Endothelial cell of umbilical vein (primary cell): ENCODE measurements around the gene NRXN3. TPM values are rescaled to one million over a fixed set of nuclear protein-coding genes. Genes with fewer than 3 reads are reported as not detected.

ENCODE experiments used
- BruUV-seq: library from RNA; stranded (reverse); fragments of 400-500 nt; replicated peaks from 2 replicates; lab custom pipeline; 2021; lab: Mats Ljungman, UMichigan
- CTCF ChIA-PET: fragments of 300-600, 350-600 bp; sonication (Branson Sonifier 250); formaldehyde crosslinking; loops from one replicate; lab custom pipeline; 2021; ENCODE audit warnings: antibody characterized with exemption, inconsistent platforms; lab: Charles Lee
- POLR2A ChIA-PET: fragments of 300-600, 350-600 bp; sonication (Branson Sonifier 250); formaldehyde crosslinking; loops from one replicate; lab custom pipeline; 2021; ENCODE audit warnings: antibody characterized with exemption, inconsistent platforms; lab: Charles Lee
- DNase-seq: peaks from one replicate; pipeline ENCODE4 v3.0.0-alpha.2; 2011; ENCODE audit warnings: low read depth, low spot score
- FAIRE-seq: peaks from 2 replicates; lab custom pipeline; 2011; peaks lifted over from hg19 to GRCh38; lab: Jason Lieb, UNC
- H2AFZ ChIP-seq: 2 replicates; pipeline ENCODE4 v1.6.0; 2012; ENCODE audit warnings: low read depth, low read length, control low read depth, inconsistent platforms
- H3K27ac ChIP-seq: 2 replicates; pipeline ENCODE4 v1.5.1; 2011; ENCODE audit warnings: low read depth, mild to moderate bottlenecking, control low read depth, low read length, moderate library complexity; ENCODE audit not compliant: insufficient read depth
- H3K27me3 ChIP-seq, 2 experiments: 2 replicates each; pipeline versions ENCODE4 v1.6.0 to v1.6.1; 2011; ENCODE audit warnings: low read length in 2 of 2, mixed read lengths in 1 of 2; ENCODE audit not compliant: control insufficient read depth in 2 of 2, insufficient read depth in 2 of 2
- H3K36me3 ChIP-seq, 2 experiments: 2 replicates in 1 of 2; 3 replicates in 1 of 2; pipeline ENCODE4 v1.5.1; 2011; ENCODE audit warnings: low read length in 2 of 2, mild to moderate bottlenecking in 1 of 2, moderate library complexity in 1 of 2; ENCODE audit not compliant: control insufficient read depth in 2 of 2, insufficient read depth in 2 of 2; ENCODE audit errors: extremely low read depth in 1 of 2
- H3K4me1 ChIP-seq: 3 replicates; pipeline ENCODE4 v1.5.1; 2011; ENCODE audit warnings: mild to moderate bottlenecking, low read length; ENCODE audit not compliant: control insufficient read depth, insufficient read depth; ENCODE audit errors: extremely low read depth
- H3K4me2 ChIP-seq: 2 replicates; pipeline ENCODE4 v1.6.1; 2011; ENCODE audit warnings: low read length, control low read depth, mixed read lengths; ENCODE audit not compliant: insufficient read depth
- H3K4me3 ChIP-seq, 3 experiments: fragments of 200-600 bp in 1 of 3; sonication (generic), shearing (Covaris generic) in 1 of 3; replicated peaks in 1 of 3; 2 replicates each; pipeline ENCODE4 v1.5.1; 2011 to 2016; ENCODE audit warnings: control low read depth in 3 of 3, low read length in 3 of 3, mild to moderate bottlenecking in 2 of 3, inconsistent platforms in 1 of 3, low read depth in 1 of 3, moderate library complexity in 1 of 3; ENCODE audit not compliant: insufficient read depth in 1 of 3
- H3K79me2 ChIP-seq: 2 replicates; pipeline ENCODE4 v1.6.0; 2012; ENCODE audit warnings: low read length, inconsistent platforms; ENCODE audit not compliant: control insufficient read depth, insufficient read depth
- H3K9ac ChIP-seq: replicated peaks from 2 replicates; pipeline ENCODE3; 2011; ENCODE audit warnings: low read length, control low read depth; ENCODE audit not compliant: insufficient read depth; ENCODE audit errors: extremely low read depth
- H3K9me1 ChIP-seq: replicated peaks from 3 replicates; pipeline ENCODE4 v1.6.0; 2011; ENCODE audit warnings: mild to moderate bottlenecking, low read length; ENCODE audit not compliant: control insufficient read depth, insufficient read depth; ENCODE audit errors: extremely low read depth
- H3K9me3 ChIP-seq: replicated peaks from 2 replicates; pipeline ENCODE4 v1.5.1; 2012; ENCODE audit warnings: low read length, inconsistent platforms; ENCODE audit not compliant: control insufficient read depth, insufficient read depth
- H4K20me1 ChIP-seq: replicated peaks from 2 replicates; pipeline ENCODE3; 2011; ENCODE audit warnings: mild to moderate bottlenecking, low read length; ENCODE audit not compliant: control insufficient read depth, insufficient read depth; ENCODE audit errors: extremely low read depth
- EZH2 ChIP-seq: IDR thresholded peaks from 2 replicates; pipeline ENCODE4 v1.6.1; 2012; ENCODE audit warnings: borderline replicate concordance, low read depth, mild to moderate bottlenecking, moderate library complexity, low read length, inconsistent platforms; ENCODE audit not compliant: severe bottlenecking
- FOS ChIP-seq: IDR thresholded peaks from 2 replicates; pipeline ENCODE4 v1.6.1; 2011; ENCODE audit warnings: mild to moderate bottlenecking, low read length, moderate library complexity, borderline replicate concordance; ENCODE audit not compliant: insufficient read depth
- GATA2 ChIP-seq: IDR thresholded peaks from 2 replicates; pipeline ENCODE4 v1.7.0; 2011; ENCODE audit warnings: low read depth, mild to moderate bottlenecking, moderate library complexity, mixed read lengths, low read length; ENCODE audit not compliant: insufficient read length, insufficient read depth
- JUN ChIP-seq: IDR thresholded peaks from 2 replicates; pipeline ENCODE4 v1.6.1; 2011; ENCODE audit warnings: borderline replicate concordance, low read depth; ENCODE audit not compliant: insufficient read length, insufficient read depth
- MAX ChIP-seq: IDR thresholded peaks from 2 replicates; pipeline ENCODE4 v1.6.1; 2011; ENCODE audit not compliant: insufficient read depth, insufficient read length
- MYC ChIP-seq: IDR thresholded peaks from one replicate; pipeline ENCODE4 v1.6.1; 2011; ENCODE audit warnings: mild to moderate bottlenecking, low read depth, low read length
- POLR2A ChIP-seq: IDR thresholded peaks from 2 replicates; pipeline ENCODE4 v1.6.1; 2012; ENCODE audit warnings: low read depth, mild to moderate bottlenecking, control low read depth, low read length
- POLR2AphosphoS5 ChIP-seq: IDR thresholded peaks from 2 replicates; pipeline ENCODE4 v1.6.1; 2012; ENCODE audit warnings: low read depth, mild to moderate bottlenecking, control low read depth, low read length, moderate library complexity; ENCODE audit not compliant: insufficient read depth
- dilution Hi-C: fragments of 300-500 bp; cut with MboI; formaldehyde crosslinking; loops from one replicate; pipeline ENCODE4 v1.15.0; 2019; ENCODE audit warnings: low sequenced_read_pairs; ENCODE audit not compliant: extremely low pct_ligation_motif_present
- intact Hi-C: fragments of 100-400 bp; cut with micrococcal nuclease; formaldehyde crosslinking; loops from one replicate; pipeline ENCODE4 v1.10.0; 2022
- polyA plus RNA-seq, 4 experiments: library from polyadenylated mRNA; depleted of rRNA in 3 of 4; stranded (reverse) in 3 of 4; unstranded in 1 of 4; fragments of >200 nt; gene quantifications; 2 replicates each; pipeline versions ENCODE4 v1.2.1 to v1.2.3, GENCODE V29; 2011 to 2012; ENCODE audit warnings: missing spikeins in 1 of 4
- total RNA-seq: library from RNA; stranded (reverse); gene quantifications from 2 replicates; pipeline ENCODE4 v1.2.3, GENCODE V29; 2021
- TF ChIP-seq, protein P1 (sequence below), 2 donors: IDR thresholded peaks; 1 replicate in 1 of 2; 2 replicates in 1 of 2; pipeline ENCODE4 v1.5.1; 2011; ENCODE audit warnings: low read length in 2 of 2, mild to moderate bottlenecking in 2 of 2, moderate library complexity in 2 of 2, control low read depth in 1 of 2, inconsistent platforms in 1 of 2, low read depth in 1 of 2; ENCODE audit not compliant: insufficient read depth in 1 of 2; ENCODE audit errors: extremely low read depth in 1 of 2

NRXN3 gene
- total and polyA plus RNA-seq, 2 donors (not counting 3 experiments of a cell fraction or from before 2014, with no cell fraction given) = 0.72 to 4.2 TPM

DNA sequence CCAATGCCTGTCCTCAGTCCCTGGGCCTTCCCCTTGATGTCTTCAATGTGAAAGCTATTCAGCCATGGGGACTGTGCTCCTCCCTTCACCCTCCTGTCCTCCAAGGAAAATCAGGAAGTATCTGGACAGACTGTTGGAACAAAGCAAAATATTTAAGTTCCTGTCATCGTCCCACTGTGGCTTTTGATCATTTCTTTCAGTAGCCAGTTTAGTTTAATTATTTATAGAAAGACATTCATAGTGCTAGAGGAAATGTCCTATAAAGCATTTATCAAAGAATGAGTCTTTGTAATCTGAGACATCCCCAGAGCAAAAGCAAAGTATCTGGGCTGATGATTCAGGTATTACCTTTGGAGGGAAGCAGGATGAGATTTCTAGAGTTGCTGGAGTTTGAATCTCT is 254.1 kb downstream of the NRXN3 start:
- BruUV-seq = no TSS peak
- POLR2A ChIA-PET = no interaction called here
- Histone ChIP-seq H3K79me2 (no peaks in the 10 kb centered on the region), H3K4me2 (no peak overlapping the region), H3K9me3 (no peaks in the 10 kb centered on the region), H2AFZ (no peak overlapping the region), H3K4me1 (no peaks in the 10 kb centered on the region), H3K36me3 (no peaks in the 10 kb centered on the region), H3K9me1 (no peaks in the 10 kb centered on the region), H4K20me1 (no peaks in the 10 kb centered on the region), H3K27ac (no peak overlapping the region), H3K9ac (no peak overlapping the region), H3K27me3 (no peaks in the 10 kb centered on the region), H3K4me3 (no peak overlapping the region)
- intact Hi-C loops = no loop called here
- TF ChIP-seq POLR2A = no peak
- no peak for TF ChIP-seq MYC
- TF ChIP-seq JUN = no peak
- no peak for TF ChIP-seq MAX
- TF ChIP-seq GATA2 = no peak
- no peak for TF ChIP-seq EZH2
- TF ChIP-seq, protein P1, sequence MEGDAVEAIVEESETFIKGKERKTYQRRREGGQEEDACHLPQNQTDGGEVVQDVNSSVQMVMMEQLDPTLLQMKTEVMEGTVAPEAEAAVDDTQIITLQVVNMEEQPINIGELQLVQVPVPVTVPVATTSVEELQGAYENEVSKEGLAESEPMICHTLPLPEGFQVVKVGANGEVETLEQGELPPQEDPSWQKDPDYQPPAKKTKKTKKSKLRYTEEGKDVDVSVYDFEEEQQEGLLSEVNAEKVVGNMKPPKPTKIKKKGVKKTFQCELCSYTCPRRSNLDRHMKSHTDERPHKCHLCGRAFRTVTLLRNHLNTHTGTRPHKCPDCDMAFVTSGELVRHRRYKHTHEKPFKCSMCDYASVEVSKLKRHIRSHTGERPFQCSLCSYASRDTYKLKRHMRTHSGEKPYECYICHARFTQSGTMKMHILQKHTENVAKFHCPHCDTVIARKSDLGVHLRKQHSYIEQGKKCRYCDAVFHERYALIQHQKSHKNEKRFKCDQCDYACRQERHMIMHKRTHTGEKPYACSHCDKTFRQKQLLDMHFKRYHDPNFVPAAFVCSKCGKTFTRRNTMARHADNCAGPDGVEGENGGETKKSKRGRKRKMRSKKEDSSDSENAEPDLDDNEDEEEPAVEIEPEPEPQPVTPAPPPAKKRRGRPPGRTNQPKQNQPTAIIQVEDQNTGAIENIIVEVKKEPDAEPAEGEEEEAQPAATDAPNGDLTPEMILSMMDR (IDR thresholded peaks at IDR 0.05; ENCODE audit: extremely low read depth in 1 of 2, insufficient read depth in 1 of 2, low read depth in 1 of 2, low read length in 2 of 2) = no peak
- TF ChIP-seq FOS = no peak
- TF ChIP-seq POLR2AphosphoS5 = no peak
- dilution Hi-C loops = no loop called here
- no peak for FAIRE-seq
- DNase-seq = no peak
- CTCF ChIA-PET = no interaction called here
